SK-N-MC (cell line): ENCODE results near the gene NEUROD2.

Experiments
- DNase-seq: peaks from one replicate; pipeline ENCODE4 v3.0.0-alpha.2; 2011; ENCODE audit warnings: low read depth, low spot score
- H3K27ac ChIP-seq: fragments of 200-600 bp; sonication (generic); 2 replicates; pipeline ENCODE4 v1.5.1; 2016; ENCODE audit warnings: mixed run types
- H3K36me3 ChIP-seq: fragments of 200-600 bp; sonication (generic); 2 replicates; pipeline ENCODE4 v1.6.1; 2017; ENCODE audit warnings: antibody characterized with exemption, low read length, mixed read lengths; ENCODE audit not compliant: insufficient read depth
- H3K4me3 ChIP-seq: fragments of 200-600 bp; sonication (generic); 2 replicates; pipeline ENCODE4 v1.5.1; 2016
- H3K9ac ChIP-seq: fragments of 200-600 bp; sonication (generic); 2 replicates; pipeline ENCODE4 v1.8.0; 2017; ENCODE audit warnings: mixed run types, mixed read lengths; ENCODE audit not compliant: insufficient read length
- H3K9me3 ChIP-seq: fragments of 200-600 bp; sonication (generic); 2 replicates; pipeline ENCODE4 v1.6.1; 2017; ENCODE audit warnings: low read depth, mild to moderate bottlenecking, antibody characterized with exemption, low read length, moderate library complexity, mixed read lengths
- EZH2 ChIP-seq: fragments of 200-600 bp; sonication (generic); IDR thresholded peaks from one replicate; pipeline ENCODE4 v1.6.1; 2017; ENCODE audit warnings: antibody characterized with exemption
- FOXP2 ChIP-seq: optimal IDR thresholded peaks from 2 replicates; pipeline ENCODE3; 2011; ENCODE audit warnings: mild to moderate bottlenecking, moderate library complexity; ENCODE audit not compliant: insufficient read depth; ENCODE audit errors: extremely low read length, control extremely low read depth
- POLR2AphosphoS5 ChIP-seq: IDR thresholded peaks from 2 replicates; pipeline ENCODE4 v1.6.1; 2012; ENCODE audit warnings: mild to moderate bottlenecking, low read depth, low read length, borderline replicate concordance

NEUROD2 gene

GRCh38 chr17:39609416-39610025 lies 1.8 kb upstream of the NEUROD2 start:
- Histone ChIP-seq H3K27ac (no peak overlapping the region), H3K4me3 (no peak overlapping the region), H3K9ac (no peak overlapping the region), H3K36me3 (no peaks in the 10 kb centered on the region), H3K9me3 (no peaks in the 10 kb centered on the region)
- TF ChIP-seq EZH2 = no peak
- no peak for TF ChIP-seq POLR2AphosphoS5
- TF ChIP-seq FOXP2 = no peak
- no peak for DNase-seq

GRCh38 chr17:39608142-39608981 lies 642 bp upstream of the NEUROD2 start:
- Histone ChIP-seq H3K36me3 (no peaks in the 10 kb centered on the region), H3K4me3 (no peak overlapping the region), H3K27ac (no peak overlapping the region), H3K9ac (no peak overlapping the region), H3K9me3 (no peaks in the 10 kb centered on the region)
- no peak for DNase-seq
- no peak for TF ChIP-seq FOXP2

- no peak for DNase-seq
- H3K27ac ChIP-seq = no peak overlapping the region
- H3K36me3 ChIP-seq = no peaks in the 10 kb centered on the region
- TF ChIP-seq EZH2 (peak; percentile 82), POLR2AphosphoS5 (no peak)
- no peak overlapping the region for H3K9ac ChIP-seq
- no peaks in the 10 kb centered on the region for H3K9me3 ChIP-seq
- H3K4me3 ChIP-seq = peak overlapping the region; percentile 69
Observed at GRCh38 chr17:39607057-39607850, 466 bp downstream of the NEUROD2 start.

- DNase-seq = no peak
- TF ChIP-seq EZH2 (no peak), FOXP2 (no peak), POLR2AphosphoS5 (no peak)
- Histone ChIP-seq H3K36me3 (no peaks in the 10 kb centered on the region), H3K9ac (no peak overlapping the region), H3K4me3 (peak overlapping the region; percentile 69), H3K27ac (no peak overlapping the region), H3K9me3 (no peaks in the 10 kb centered on the region)
Observed at GRCh38 chr17:39606434-39607056, 1.2 kb downstream of the NEUROD2 start.

- Histone ChIP-seq H3K9ac (no peak overlapping the region), H3K27ac (no peak overlapping the region), H3K36me3 (no peaks in the 10 kb centered on the region), H3K4me3 (peak overlapping the region; percentile 69), H3K9me3 (no peaks in the 10 kb centered on the region)
- TF ChIP-seq FOXP2 = no peak
- DNase-seq = no peak
Observed at GRCh38 chr17:39605492-39606433, 2.0 kb downstream of the NEUROD2 start.

- Histone ChIP-seq H3K27ac (no peak overlapping the region), H3K9ac (no peak overlapping the region), H3K4me3 (peak overlapping the region; percentile 69), H3K36me3 (no peaks in the 10 kb centered on the region), H3K9me3 (no peaks in the 10 kb centered on the region)
- no peak for TF ChIP-seq POLR2AphosphoS5
- TF ChIP-seq EZH2 = no peak
- no peak for TF ChIP-seq FOXP2
- DNase-seq = no peak
Observed at GRCh38 chr17:39604911-39605491, 2.7 kb downstream of the NEUROD2 start.

GRCh38 chr17:39603304-39604016 lies 4.3 kb downstream of the NEUROD2 start:
- no peak overlapping the region for H3K4me3 ChIP-seq
- H3K27ac ChIP-seq = no peak overlapping the region
- no peak for DNase-seq
- H3K36me3 ChIP-seq = no peaks in the 10 kb centered on the region
- H3K9me3 ChIP-seq = no peaks in the 10 kb centered on the region
- TF ChIP-seq POLR2AphosphoS5 (no peak), FOXP2 (no peak), EZH2 (no peak)
- H3K9ac ChIP-seq = no peak overlapping the region
